Hepatocyte (in vitro differentiated cells): Measurements from ENCODE around the gene CAMSAP1.

Source experiments
- CTCF ChIP-seq: fragments of 200-600 bp; sonication (generic); IDR thresholded peaks from 2 replicates; pipeline ENCODE4 v1.5.1; 2016; ENCODE audit warnings: antibody characterized with exemption, mild to moderate bottlenecking; ENCODE audit not compliant: poor library complexity
- EZH2phosphoT487 ChIP-seq: fragments of 200-600 bp; sonication (generic); IDR thresholded peaks from one replicate; pipeline ENCODE4 v1.6.1; 2018; ENCODE audit warnings: antibody characterized with exemption, mild to moderate bottlenecking, low read depth, moderate library complexity; ENCODE audit not compliant: unreplicated experiment, severe bottlenecking

- no peak for TF ChIP-seq CTCF
- no peak for TF ChIP-seq EZH2phosphoT487
Measured at GRCh38 chr9:135763716-135764446, 143.5 kb downstream of the CAMSAP1 start.
